T-helper 1 cell treated with Interleukin-12 subunit alpha and Interleukin-12 subunit beta and Interleukin-4 antibody, amounts not matched to agents 30 μg/mL and 1 μg/mL, for 36 hours (primary cell): ENCODE measurements around the gene SOCS1.
A peak's percentile ranks its signal among the peaks of the same experiment; 100 is the strongest.

ENCODE experiments used
- H3K27ac Mint-ChIP-seq: one replicate; pipeline ENCODE4 v1.8.0; 2021; ENCODE audit warnings: mild to moderate bottlenecking, mixed read lengths
- H3K27me3 Mint-ChIP-seq: one replicate; pipeline ENCODE4 v1.8.0; 2021; ENCODE audit warnings: low read depth, mixed read lengths
- H3K36me3 Mint-ChIP-seq: one replicate; pipeline ENCODE4 v1.8.0; 2021; ENCODE audit warnings: low read depth, mixed read lengths
- H3K4me1 Mint-ChIP-seq: one replicate; pipeline ENCODE4 v1.8.0; 2021; ENCODE audit warnings: low read depth, mixed read lengths
- H3K4me3 Mint-ChIP-seq: one replicate; pipeline ENCODE4 v1.8.0; 2021; ENCODE audit warnings: mild to moderate bottlenecking, moderate library complexity, mixed read lengths
- H3K9me3 Mint-ChIP-seq: one replicate; pipeline ENCODE4 v1.8.0; 2021; ENCODE audit warnings: mixed read lengths

SOCS1 gene

GRCh38 chr16:11249233-11250061 lies 6.6 kb downstream of the SOCS1 start:
- Mint-ChIP-seq H3K27ac (peak overlapping the region; percentile 60), H3K4me3 (no peak overlapping the region), H3K9me3 (no peaks in the 10 kb centered on the region), H3K4me1 (peaks cover 58% of the 10 kb centered on the region), H3K27me3 (no peaks in the 10 kb centered on the region), H3K36me3 (peaks cover 50% of the 10 kb centered on the region)

- Mint-ChIP-seq H3K4me3 (no peak overlapping the region), H3K9me3 (no peaks in the 10 kb centered on the region), H3K4me1 (peaks cover 52% of the 10 kb centered on the region), H3K27ac (no peak overlapping the region), H3K36me3 (peaks cover 38% of the 10 kb centered on the region), H3K27me3 (no peaks in the 10 kb centered on the region)
Measured at GRCh38 chr16:11248133-11248532, 7.9 kb downstream of the SOCS1 start.

- Mint-ChIP-seq H3K27me3 (no peaks in the 10 kb centered on the region), H3K4me1 (peaks cover 35% of the 10 kb centered on the region), H3K4me3 (no peak overlapping the region), H3K27ac (peak overlapping the region; percentile 22), H3K36me3 (peaks cover 22% of the 10 kb centered on the region), H3K9me3 (no peaks in the 10 kb centered on the region)
Measured at GRCh38 chr16:11245988-11246387, 10.0 kb downstream of the SOCS1 start.

DNA sequence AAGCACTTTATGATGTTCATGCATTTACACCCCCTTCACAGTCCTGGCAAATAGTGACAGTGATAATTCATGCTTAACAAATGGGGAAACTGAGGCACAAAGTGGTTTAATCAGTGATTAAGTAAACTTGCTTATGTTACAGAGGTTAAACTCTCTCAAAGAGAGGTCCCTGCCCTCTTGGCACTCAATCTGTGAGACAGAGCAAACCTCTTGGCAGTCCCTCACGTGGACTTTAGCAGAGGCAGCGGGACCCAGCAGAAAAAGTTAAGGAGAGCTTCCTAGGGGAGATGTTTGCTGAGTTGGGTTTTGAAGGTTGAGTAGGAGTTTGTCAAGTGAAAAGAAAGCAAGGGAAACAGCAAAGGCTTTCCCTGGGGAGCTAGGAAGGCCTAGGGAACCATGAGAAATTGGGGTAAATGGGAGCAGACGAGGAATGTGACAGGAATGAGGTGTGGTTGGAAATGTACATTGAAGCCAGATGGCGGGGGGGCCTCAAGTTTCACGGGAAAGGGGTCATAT lies 10.7 kb downstream of the SOCS1 start:
- Mint-ChIP-seq H3K27ac (peak overlapping the region; percentile 55), H3K27me3 (no peaks in the 10 kb centered on the region), H3K4me3 (no peak overlapping the region), H3K9me3 (no peaks in the 10 kb centered on the region), H3K36me3 (peaks cover 17% of the 10 kb centered on the region), H3K4me1 (peaks cover 30% of the 10 kb centered on the region)

DNA sequence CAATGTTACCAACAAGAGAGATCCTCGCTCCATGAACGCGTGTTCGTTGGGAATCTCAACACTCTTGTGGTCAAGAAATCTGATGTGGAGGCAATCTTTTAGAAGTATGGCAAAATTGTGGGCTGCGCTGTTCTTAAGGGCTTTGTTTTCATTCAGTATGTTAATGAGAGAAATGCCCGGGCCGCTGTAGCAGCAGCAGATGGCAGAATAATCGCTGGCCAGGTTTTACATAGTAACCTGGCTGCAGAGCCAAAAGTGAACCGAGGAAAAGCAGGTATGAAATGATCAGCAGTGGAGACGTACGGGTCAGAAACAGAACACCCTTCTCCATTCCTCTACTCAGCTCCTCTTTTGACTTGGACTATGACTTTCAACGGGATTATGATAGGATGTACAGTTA lies 13.3 kb downstream of the SOCS1 start:
- peaks cover 28% of the 10 kb centered on the region for H3K4me1 Mint-ChIP-seq
- H3K27ac Mint-ChIP-seq: no peak overlapping the region
- H3K9me3 Mint-ChIP-seq: no peaks in the 10 kb centered on the region
- no peaks in the 10 kb centered on the region for H3K27me3 Mint-ChIP-seq
- H3K4me3 Mint-ChIP-seq: no peak overlapping the region
- H3K36me3 Mint-ChIP-seq: peaks cover 9% of the 10 kb centered on the region

DNA sequence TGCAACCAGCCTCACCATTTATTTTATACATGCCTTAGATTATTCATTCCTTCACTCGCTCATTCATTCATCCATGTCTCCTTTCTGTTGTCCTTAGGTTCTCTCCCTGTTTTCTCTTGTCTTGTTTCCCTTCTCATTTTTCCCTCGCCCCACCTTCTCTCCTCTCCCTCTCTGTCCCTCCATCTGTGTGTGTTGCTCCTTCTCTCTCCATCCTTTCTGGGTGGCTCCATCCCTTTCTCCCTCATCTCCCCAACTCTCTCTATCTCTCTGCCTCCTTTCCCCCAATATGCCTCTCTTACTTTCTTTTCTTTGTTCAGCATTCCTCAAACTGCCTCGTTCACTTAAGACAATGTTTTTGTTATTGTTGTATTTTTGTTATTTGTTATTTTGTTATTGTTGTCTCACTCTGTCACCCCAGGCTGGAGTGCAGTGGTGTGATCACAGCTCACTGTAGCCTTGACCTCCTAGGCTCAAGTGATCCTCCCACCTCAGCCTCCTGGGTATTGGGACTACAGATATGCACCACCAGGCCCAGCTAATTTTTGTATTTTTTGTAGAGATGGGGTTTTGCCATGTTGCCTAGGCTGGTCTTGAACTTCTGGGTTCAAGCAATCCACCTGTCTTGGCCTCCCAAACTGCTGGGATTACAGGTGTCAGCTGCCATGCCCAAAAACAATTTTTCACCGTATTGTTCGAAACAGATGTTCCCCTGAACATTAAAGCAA lies 14.4 kb downstream of the SOCS1 start:
- no peak overlapping the region for H3K4me3 Mint-ChIP-seq
- H3K4me1 Mint-ChIP-seq: peaks cover 30% of the 10 kb centered on the region
- H3K36me3 Mint-ChIP-seq: peaks cover 5% of the 10 kb centered on the region
- no peaks in the 10 kb centered on the region for H3K27me3 Mint-ChIP-seq
- no peak overlapping the region for H3K27ac Mint-ChIP-seq
- H3K9me3 Mint-ChIP-seq: no peaks in the 10 kb centered on the region

- H3K9me3 Mint-ChIP-seq: no peaks in the 10 kb centered on the region
- H3K4me3 Mint-ChIP-seq: peak overlapping the region; percentile 39
- H3K4me1 Mint-ChIP-seq: peaks cover 29% of the 10 kb centered on the region
- peak overlapping the region; percentile 83 for H3K27ac Mint-ChIP-seq
- H3K27me3 Mint-ChIP-seq: no peaks in the 10 kb centered on the region
- H3K36me3 Mint-ChIP-seq: peaks cover 4% of the 10 kb centered on the region
Measured at GRCh38 chr16:11240636-11241473, 15.1 kb downstream of the SOCS1 start.

GRCh38 chr16:11239644-11240632 lies 16.1 kb downstream of the SOCS1 start:
- Mint-ChIP-seq H3K27ac (peak overlapping the region; percentile 83), H3K4me3 (peak overlapping the region; percentile 39), H3K36me3 (peaks cover under 1% of the 10 kb centered on the region), H3K4me1 (peaks cover 26% of the 10 kb centered on the region), H3K27me3 (no peaks in the 10 kb centered on the region), H3K9me3 (no peaks in the 10 kb centered on the region)

GRCh38 chr16:11238272-11239202 lies 17.5 kb downstream of the SOCS1 start:
- no peaks in the 10 kb centered on the region for H3K27me3 Mint-ChIP-seq
- peaks cover 36% of the 10 kb centered on the region for H3K4me1 Mint-ChIP-seq
- no peaks in the 10 kb centered on the region for H3K36me3 Mint-ChIP-seq
- peak overlapping the region; percentile 20 for H3K27ac Mint-ChIP-seq
- no peak overlapping the region for H3K4me3 Mint-ChIP-seq
- H3K9me3 Mint-ChIP-seq: no peaks in the 10 kb centered on the region

DNA sequence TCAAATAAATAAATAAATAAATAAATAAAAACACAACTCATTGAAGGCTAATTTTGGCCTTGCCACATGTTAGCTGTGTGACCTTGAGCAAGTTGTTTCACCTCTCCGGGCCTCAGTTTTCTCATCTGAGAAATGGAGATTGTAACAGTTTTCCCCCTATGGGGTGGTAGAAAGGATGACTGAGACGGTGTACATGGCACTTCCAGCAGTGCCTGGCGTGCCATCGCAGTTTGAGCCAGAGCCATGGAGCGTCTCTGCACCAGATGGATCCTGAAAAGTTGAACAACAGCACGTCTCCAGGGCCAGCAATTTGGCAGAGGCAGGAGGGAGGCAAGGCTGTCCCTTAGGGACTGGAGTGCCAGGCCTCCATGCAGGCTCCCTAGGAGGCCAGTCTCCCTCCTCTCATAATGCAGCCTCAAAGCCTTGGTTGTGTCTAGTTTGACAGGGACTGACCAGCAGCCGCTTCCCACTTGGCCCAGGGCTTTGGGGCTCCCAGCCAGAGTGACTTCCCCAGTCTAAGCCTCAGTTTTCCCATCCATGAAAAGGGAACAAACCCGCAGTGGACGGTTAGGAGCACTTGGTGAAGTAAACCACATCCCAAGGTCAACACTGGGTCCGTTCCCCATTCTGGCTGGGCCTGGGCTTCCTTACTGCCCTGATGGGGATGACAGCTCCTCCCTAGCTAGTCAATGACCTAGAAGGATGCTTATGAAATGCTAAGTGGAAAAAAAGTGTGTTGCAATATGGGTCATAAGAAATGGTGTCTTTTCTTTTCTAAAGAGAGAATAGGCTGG lies 19.3 kb downstream of the SOCS1 start:
- Mint-ChIP-seq H3K4me1 (peaks cover 49% of the 10 kb centered on the region), H3K27ac (no peak overlapping the region), H3K36me3 (no peaks in the 10 kb centered on the region), H3K9me3 (no peaks in the 10 kb centered on the region), H3K27me3 (no peaks in the 10 kb centered on the region), H3K4me3 (no peak overlapping the region)

DNA sequence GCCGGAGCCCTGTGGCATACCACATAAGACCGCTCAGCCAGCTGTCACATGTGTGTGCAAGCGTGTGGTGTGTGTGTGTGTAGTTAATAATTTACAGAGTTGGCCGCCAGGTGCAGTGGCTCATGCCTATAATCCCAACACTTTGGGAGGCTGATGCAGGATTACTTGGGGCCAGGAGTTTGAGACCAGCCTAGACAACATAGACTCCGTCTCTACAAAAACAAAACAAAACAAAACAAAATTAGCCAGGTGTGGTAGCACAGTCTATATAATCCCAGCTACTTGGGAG lies 20.4 kb downstream of the SOCS1 start:
- H3K9me3 Mint-ChIP-seq: no peaks in the 10 kb centered on the region
- H3K4me3 Mint-ChIP-seq: no peak overlapping the region
- H3K36me3 Mint-ChIP-seq: no peaks in the 10 kb centered on the region
- H3K27me3 Mint-ChIP-seq: no peaks in the 10 kb centered on the region
- peak overlapping the region; percentile 69 for H3K27ac Mint-ChIP-seq
- peaks cover 58% of the 10 kb centered on the region for H3K4me1 Mint-ChIP-seq
